SK-N-MC (cell line): ENCODE measurements around the gene IGF2BP3.
A peak's percentile ranks its signal among the peaks of the same experiment; 100 is the strongest.

Experiments
- EZH2 ChIP-seq: fragments of 200-600 bp; sonication (generic); IDR thresholded peaks from one replicate; pipeline ENCODE4 v1.6.1; 2017; ENCODE audit warnings: antibody characterized with exemption
- FOXP2 ChIP-seq: optimal IDR thresholded peaks from 2 replicates; pipeline ENCODE3; 2011; ENCODE audit warnings: mild to moderate bottlenecking, moderate library complexity; ENCODE audit not compliant: insufficient read depth; ENCODE audit errors: extremely low read length, control extremely low read depth
- POLR2AphosphoS5 ChIP-seq: IDR thresholded peaks from 2 replicates; pipeline ENCODE4 v1.6.1; 2012; ENCODE audit warnings: mild to moderate bottlenecking, low read depth, low read length, borderline replicate concordance

GRCh38 chr7:23298885-23299769 is 171.2 kb downstream of the IGF2BP3 start, which contains the start of gene MALSU1:
- TF ChIP-seq POLR2AphosphoS5 (peak; percentile 96), EZH2 (no peak), FOXP2 (peak; percentile 62)
